ENCODE data around the gene MDM4. TPM values are rescaled to one million over a fixed set of nuclear protein-coding genes. Genes with fewer than 3 reads are reported as not detected.
A peak's percentile ranks its signal among the peaks of the same experiment; 100 is the strongest.

The MDM4 gene, protein sequence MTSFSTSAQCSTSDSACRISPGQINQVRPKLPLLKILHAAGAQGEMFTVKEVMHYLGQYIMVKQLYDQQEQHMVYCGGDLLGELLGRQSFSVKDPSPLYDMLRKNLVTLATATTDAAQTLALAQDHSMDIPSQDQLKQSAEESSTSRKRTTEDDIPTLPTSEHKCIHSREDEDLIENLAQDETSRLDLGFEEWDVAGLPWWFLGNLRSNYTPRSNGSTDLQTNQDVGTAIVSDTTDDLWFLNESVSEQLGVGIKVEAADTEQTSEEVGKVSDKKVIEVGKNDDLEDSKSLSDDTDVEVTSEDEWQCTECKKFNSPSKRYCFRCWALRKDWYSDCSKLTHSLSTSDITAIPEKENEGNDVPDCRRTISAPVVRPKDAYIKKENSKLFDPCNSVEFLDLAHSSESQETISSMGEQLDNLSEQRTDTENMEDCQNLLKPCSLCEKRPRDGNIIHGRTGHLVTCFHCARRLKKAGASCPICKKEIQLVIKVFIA
- total RNA-seq = 10 to 100 TPM; 18.1 to 18.3 TPM

DNA sequence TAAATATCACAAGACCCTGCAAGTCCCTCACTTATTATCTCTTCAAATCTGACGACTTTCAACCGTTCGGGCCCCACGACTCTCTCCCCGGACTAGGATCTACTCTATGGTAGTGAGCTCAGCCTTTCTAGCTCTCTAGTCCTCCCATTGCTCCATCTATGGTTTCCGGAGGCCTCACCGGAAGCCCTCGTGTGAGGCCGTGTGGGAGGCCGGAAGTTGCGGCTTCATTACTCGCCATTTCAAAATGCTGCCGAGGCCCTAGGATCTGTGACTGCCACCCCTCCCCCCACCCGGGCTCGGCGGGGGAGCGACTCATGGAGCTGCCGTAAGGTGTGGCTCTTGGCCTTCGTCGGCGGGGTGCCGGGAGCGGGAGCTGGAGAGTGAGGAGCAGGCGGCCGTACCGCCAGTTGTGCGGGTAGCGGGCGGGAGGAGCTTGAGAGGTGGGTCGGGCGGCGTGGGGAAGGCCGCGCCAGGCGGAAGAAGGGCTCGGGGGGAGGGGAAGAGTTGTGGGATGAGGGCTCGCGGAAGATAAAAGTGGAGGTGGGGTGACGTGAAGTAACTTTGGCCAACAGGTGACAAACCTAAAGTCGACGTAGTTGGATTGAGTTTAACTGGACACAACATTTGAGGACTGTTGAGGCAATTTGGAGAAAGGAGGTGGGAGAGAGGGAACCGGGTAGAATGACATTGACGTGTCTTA is at the start of gene MDM4:
TSS of gene MDM4 (plus strand) at position 227 of the 700 bp plus-strand sequence. CDS start 9,113 bp downstream, outside the sequence.
- H3K4me3 ChIP-seq = peak within 1 kb of the TSS; percentile 83 to 90
- DNase-seq (ENCODE audit: low spot score) = peak; percentile 93
- H3K9me3 ChIP-seq = no peaks in the 10 kb centered on the region
- H3K27me3 ChIP-seq = no peaks in the 10 kb centered on the region
- H3K36me3 ChIP-seq = no peaks in the 10 kb centered on the region
- TF ChIP-seq, protein P1, sequence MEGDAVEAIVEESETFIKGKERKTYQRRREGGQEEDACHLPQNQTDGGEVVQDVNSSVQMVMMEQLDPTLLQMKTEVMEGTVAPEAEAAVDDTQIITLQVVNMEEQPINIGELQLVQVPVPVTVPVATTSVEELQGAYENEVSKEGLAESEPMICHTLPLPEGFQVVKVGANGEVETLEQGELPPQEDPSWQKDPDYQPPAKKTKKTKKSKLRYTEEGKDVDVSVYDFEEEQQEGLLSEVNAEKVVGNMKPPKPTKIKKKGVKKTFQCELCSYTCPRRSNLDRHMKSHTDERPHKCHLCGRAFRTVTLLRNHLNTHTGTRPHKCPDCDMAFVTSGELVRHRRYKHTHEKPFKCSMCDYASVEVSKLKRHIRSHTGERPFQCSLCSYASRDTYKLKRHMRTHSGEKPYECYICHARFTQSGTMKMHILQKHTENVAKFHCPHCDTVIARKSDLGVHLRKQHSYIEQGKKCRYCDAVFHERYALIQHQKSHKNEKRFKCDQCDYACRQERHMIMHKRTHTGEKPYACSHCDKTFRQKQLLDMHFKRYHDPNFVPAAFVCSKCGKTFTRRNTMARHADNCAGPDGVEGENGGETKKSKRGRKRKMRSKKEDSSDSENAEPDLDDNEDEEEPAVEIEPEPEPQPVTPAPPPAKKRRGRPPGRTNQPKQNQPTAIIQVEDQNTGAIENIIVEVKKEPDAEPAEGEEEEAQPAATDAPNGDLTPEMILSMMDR (IDR thresholded peaks at IDR 0.05) = no peak
- peak within 1 kb of the TSS; percentile 95 to 97 for H3K27ac ChIP-seq
- peaks cover 0 to 38% of the 10 kb centered on the region in 2 donors for H3K4me1 ChIP-seq

DNA sequence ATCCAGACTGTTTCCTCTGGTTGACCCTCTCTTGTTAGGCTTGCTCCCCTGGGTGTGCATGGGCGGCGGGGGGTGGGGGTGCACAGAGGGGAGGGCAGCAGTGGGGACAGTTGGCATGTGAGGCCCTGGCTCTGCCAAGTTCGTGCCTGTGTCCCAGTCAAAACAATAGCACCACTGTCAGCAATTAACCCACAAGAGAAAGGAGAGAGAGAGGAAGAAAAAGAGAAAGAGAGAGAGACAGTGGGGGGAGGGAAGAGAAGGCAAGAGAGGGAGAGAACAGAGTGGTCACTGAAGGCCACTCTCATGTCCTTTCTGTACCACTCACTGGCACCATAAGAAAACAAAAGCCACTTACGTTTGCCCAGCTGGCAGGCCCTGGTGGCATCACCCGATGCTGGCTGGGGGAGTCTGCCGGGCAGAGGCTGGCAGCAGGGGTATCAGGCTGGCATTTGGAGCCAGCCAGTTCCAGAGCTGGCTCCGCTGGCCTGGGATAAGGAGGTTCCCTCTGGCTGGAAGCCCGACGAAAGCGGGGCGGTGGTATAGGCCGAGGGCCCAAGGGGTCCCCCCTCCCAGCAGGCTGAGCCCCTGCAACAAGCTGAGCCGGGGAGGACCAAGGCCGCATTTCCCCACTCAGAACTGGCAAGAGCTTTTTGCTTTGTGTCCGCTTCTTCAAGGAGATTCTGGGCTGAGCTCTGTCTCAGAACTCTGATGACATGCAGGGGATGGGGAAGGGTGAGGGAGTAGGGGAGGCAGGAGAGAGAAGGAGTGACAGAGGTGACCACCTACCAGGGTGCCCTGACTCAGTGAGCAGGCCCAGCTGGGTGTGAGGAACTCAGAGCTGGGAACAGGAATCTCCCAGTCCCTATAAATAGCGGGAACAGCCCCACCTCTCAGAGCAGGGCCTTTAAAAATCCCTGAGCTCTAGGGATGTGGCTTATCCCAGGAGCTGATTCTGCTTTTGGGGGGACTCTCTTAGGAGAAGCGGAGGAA is 49.5 kb upstream of the MDM4 start:
- Histone ChIP-seq H3K9me3 (no peaks in the 10 kb centered on the region), H3K36me3 (no peaks in the 10 kb centered on the region), H3K4me1 (peaks cover 0 to 81% of the 10 kb centered on the region in 2 donors), H3K27ac (peak overlapping the region; percentile 90 to 92), H3K27me3 (no peaks in the 10 kb centered on the region), H3K4me3 (peak overlapping the region; percentile 20 to 23)
- DNase-seq (ENCODE audit: low spot score) = no peak
- TF ChIP-seq, protein P1 (IDR thresholded peaks at IDR 0.05) = no peak

DNA sequence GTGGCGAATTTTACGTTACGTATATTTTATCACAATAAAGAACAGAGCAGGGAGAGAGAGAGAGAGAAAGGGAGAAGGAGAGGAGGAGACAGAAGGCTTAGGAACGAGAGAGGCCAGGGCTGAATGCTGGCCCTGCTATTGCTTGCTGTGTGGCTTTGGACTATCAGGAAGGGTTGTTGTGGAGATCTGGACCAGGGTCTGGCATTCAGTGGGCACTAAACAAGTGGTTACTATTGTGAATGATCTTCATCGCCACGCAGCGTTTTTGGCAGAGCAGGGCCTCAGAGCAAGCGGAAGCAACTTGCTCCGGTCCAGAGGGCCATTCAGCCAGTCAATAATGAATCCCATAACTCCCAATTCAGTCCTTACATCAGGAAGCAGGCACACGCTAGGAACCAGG is 48.0 kb upstream of the MDM4 start:
- no peak for DNase-seq (ENCODE audit: low spot score)
- H3K27ac ChIP-seq = peak overlapping the region; percentile 27 to 44
- no peak overlapping the region for H3K4me3 ChIP-seq
- H3K4me1 ChIP-seq = peaks cover 0 to 67% of the 10 kb centered on the region in 2 donors
- no peaks in the 10 kb centered on the region for H3K27me3 ChIP-seq
- no peaks in the 10 kb centered on the region for H3K36me3 ChIP-seq
- TF ChIP-seq, protein P1 (IDR thresholded peaks at IDR 0.05) = no peak
- no peaks in the 10 kb centered on the region for H3K9me3 ChIP-seq

DNA sequence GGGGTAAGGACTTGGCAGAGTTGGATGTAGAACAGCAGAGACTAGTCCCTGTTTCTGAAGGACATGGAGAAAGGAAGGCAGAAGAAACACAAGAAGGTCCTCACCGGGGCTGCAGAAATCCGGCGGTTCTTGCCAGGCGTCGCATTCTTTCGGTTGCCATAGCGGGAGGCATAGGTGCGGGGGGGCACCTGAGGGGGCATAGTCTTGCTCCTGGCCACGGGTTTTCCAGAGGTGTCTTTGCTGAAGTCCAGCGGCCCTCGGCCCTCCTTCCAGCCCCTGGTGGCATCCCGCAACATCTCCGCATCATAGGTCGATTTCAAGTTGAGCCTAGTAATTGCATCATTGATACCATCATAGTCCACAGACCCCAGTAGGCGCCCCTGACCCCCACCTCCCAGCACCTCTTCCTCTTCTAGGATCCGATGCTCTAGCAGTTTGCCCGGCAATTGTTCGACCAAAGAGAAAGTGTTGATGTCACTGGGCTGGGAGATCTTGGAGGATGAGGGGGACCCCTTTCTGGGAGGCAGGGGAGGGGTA is 47.4 kb upstream of the MDM4 start:
- DNase-seq (ENCODE audit: low spot score) = no peak
- Histone ChIP-seq H3K27me3 (no peaks in the 10 kb centered on the region), H3K27ac (peak overlapping the region; percentile 27 to 44), H3K9me3 (no peaks in the 10 kb centered on the region), H3K36me3 (no peaks in the 10 kb centered on the region), H3K4me1 (peaks cover 0 to 65% of the 10 kb centered on the region in 2 donors), H3K4me3 (no peak overlapping the region)
- TF ChIP-seq, protein P1 (IDR thresholded peaks at IDR 0.05) = no peak

DNA sequence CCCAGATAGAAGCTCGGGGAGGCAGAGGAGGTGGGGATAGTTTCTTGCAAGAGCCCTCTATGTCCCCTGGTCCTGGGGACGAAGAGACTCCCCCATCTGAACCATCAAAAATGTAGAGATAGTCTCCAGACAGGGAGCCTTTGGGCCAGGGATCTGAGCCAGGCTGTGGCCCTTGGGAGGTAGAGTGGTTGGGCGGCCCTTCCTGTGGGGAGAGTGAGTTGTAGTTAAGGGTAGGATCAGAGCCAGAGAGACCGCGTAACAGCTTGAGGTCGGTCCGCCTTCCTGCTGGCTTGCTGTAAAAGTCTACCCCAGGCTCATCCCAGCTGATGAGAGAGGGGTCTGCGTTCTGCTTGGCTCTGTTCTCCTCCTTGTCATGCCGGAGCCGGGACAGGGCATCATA is 46.9 kb upstream of the MDM4 start:
- no peak overlapping the region for H3K4me3 ChIP-seq
- H3K4me1 ChIP-seq = peaks cover 0 to 64% of the 10 kb centered on the region in 2 donors
- H3K27me3 ChIP-seq = no peaks in the 10 kb centered on the region
- TF ChIP-seq, protein P1 (IDR thresholded peaks at IDR 0.05) = no peak
- no peak for DNase-seq (ENCODE audit: low spot score)
- H3K9me3 ChIP-seq = no peaks in the 10 kb centered on the region
- no peaks in the 10 kb centered on the region for H3K36me3 ChIP-seq
- no peak overlapping the region for H3K27ac ChIP-seq
